Parathyroid adenoma (tissue), 2 donors: ENCODE data around the gene LEMD2.

ENCODE experiments used
- H2AFZ ChIP-seq: fragments of 300-600 bp; sonication (generic); one replicate; pipeline ENCODE4 v1.7.0; 2017; ENCODE audit warnings: antibody characterized with exemption, mild to moderate bottlenecking
- H3K27ac ChIP-seq: fragments of 300-600 bp; sonication (generic); one replicate; pipeline ENCODE4 v1.7.0; 2017
- H3K27me3 ChIP-seq: fragments of 300-600 bp; sonication (generic); one replicate; pipeline ENCODE4 v1.7.0; 2017; ENCODE audit warnings: low read length; ENCODE audit not compliant: control insufficient read depth, insufficient read depth
- H3K36me3 ChIP-seq: fragments of 300-600 bp; sonication (generic); one replicate; pipeline ENCODE4 v1.7.0; 2017; ENCODE audit warnings: low read length; ENCODE audit not compliant: control insufficient read depth, insufficient read depth
- H3K4me1 ChIP-seq: fragments of 300-600 bp; sonication (generic); one replicate; pipeline ENCODE4 v1.7.0; 2017; ENCODE audit warnings: control low read depth
- H3K4me2 ChIP-seq: fragments of 300-600 bp; sonication (generic); one replicate; pipeline ENCODE4 v1.7.0; 2017; ENCODE audit warnings: low read length
- H3K4me3 ChIP-seq: fragments of 300-600 bp; sonication (generic); one replicate; pipeline ENCODE4 v1.7.0; 2017; ENCODE audit warnings: low read depth, low read length
- H3K79me2 ChIP-seq: fragments of 300-600 bp; sonication (generic); one replicate; pipeline ENCODE4 v1.7.0; 2017; ENCODE audit warnings: control low read depth
- H3K9ac ChIP-seq: fragments of 300-600 bp; sonication (generic); one replicate; pipeline ENCODE4 v1.7.0; 2017; ENCODE audit warnings: mild to moderate bottlenecking
- H3K9me3 ChIP-seq: fragments of 300-600 bp; sonication (generic); one replicate; pipeline ENCODE4 v1.7.0; 2017; ENCODE audit warnings: low read length; ENCODE audit not compliant: control insufficient read depth
- CTCF ChIP-seq: fragments of 300-600 bp; sonication (generic); IDR thresholded peaks from one replicate; pipeline ENCODE4 v1.7.0; 2017; ENCODE audit warnings: antibody characterized with exemption, mild to moderate bottlenecking
- donor health status: primary hyperparathyroidism.

The LEMD2 gene

GRCh38 chr6:33732817-33733708, 55.9 kb downstream of the LEMD2 start:
- H3K27ac ChIP-seq = no peak overlapping the region

GRCh38 chr6:33732385-33732784, 56.5 kb downstream of the LEMD2 start:
- peaks cover 9% of the 10 kb centered on the region for H3K4me1 ChIP-seq
- no peak overlapping the region for H3K27ac ChIP-seq
- no peaks in the 10 kb centered on the region for H3K79me2 ChIP-seq
- H3K36me3 ChIP-seq = no peaks in the 10 kb centered on the region
- no peak for TF ChIP-seq CTCF
- no peak overlapping the region for H3K9ac ChIP-seq
- H3K27me3 ChIP-seq = no peaks in the 10 kb centered on the region
- no peak overlapping the region for H3K4me2 ChIP-seq
- no peaks in the 10 kb centered on the region for H3K9me3 ChIP-seq
- H3K4me3 ChIP-seq = no peak overlapping the region
- no peak overlapping the region for H2AFZ ChIP-seq

More at GRCh38 chr6:33732817-33733708, 55.9 kb downstream of the LEMD2 start:
- no peak for TF ChIP-seq CTCF
- H3K4me2 ChIP-seq = no peak overlapping the region
- no peaks in the 10 kb centered on the region for H3K27me3 ChIP-seq
- H3K79me2 ChIP-seq = no peaks in the 10 kb centered on the region
- H2AFZ ChIP-seq = no peak overlapping the region
- no peak overlapping the region for H3K9ac ChIP-seq
- H3K9me3 ChIP-seq = no peaks in the 10 kb centered on the region
- no peak overlapping the region for H3K4me3 ChIP-seq
- peaks cover 9% of the 10 kb centered on the region for H3K4me1 ChIP-seq
- H3K36me3 ChIP-seq = no peaks in the 10 kb centered on the region

- no peaks in the 10 kb centered on the region for H3K36me3 ChIP-seq
- no peak overlapping the region for H3K4me3 ChIP-seq
- H3K27me3 ChIP-seq = no peaks in the 10 kb centered on the region
- H3K9ac ChIP-seq = no peak overlapping the region
- H3K9me3 ChIP-seq = no peaks in the 10 kb centered on the region
- no peaks in the 10 kb centered on the region for H3K79me2 ChIP-seq
- no peak overlapping the region for H3K4me2 ChIP-seq
- no peak overlapping the region for H3K27ac ChIP-seq
- TF ChIP-seq CTCF = no peak
- peak overlapping the region; percentile 8 for H2AFZ ChIP-seq
- peaks cover 9% of the 10 kb centered on the region for H3K4me1 ChIP-seq
Observed at GRCh38 chr6:33731751-33732282, 57.1 kb downstream of the LEMD2 start.

- H3K27ac ChIP-seq = no peak overlapping the region
- no peak overlapping the region for H3K9ac ChIP-seq
- TF ChIP-seq CTCF = no peak
- no peaks in the 10 kb centered on the region for H3K27me3 ChIP-seq
- H3K79me2 ChIP-seq = no peaks in the 10 kb centered on the region
- no peak overlapping the region for H3K4me2 ChIP-seq
- no peak overlapping the region for H3K4me3 ChIP-seq
- H2AFZ ChIP-seq = no peak overlapping the region
- no peaks in the 10 kb centered on the region for H3K9me3 ChIP-seq
- peaks cover 9% of the 10 kb centered on the region for H3K4me1 ChIP-seq
- H3K36me3 ChIP-seq = no peaks in the 10 kb centered on the region
Observed at GRCh38 chr6:33731035-33731434, 57.9 kb downstream of the LEMD2 start.
